Measurements from ENCODE around the gene CGREF1.

Gene CGREF1

DNA sequence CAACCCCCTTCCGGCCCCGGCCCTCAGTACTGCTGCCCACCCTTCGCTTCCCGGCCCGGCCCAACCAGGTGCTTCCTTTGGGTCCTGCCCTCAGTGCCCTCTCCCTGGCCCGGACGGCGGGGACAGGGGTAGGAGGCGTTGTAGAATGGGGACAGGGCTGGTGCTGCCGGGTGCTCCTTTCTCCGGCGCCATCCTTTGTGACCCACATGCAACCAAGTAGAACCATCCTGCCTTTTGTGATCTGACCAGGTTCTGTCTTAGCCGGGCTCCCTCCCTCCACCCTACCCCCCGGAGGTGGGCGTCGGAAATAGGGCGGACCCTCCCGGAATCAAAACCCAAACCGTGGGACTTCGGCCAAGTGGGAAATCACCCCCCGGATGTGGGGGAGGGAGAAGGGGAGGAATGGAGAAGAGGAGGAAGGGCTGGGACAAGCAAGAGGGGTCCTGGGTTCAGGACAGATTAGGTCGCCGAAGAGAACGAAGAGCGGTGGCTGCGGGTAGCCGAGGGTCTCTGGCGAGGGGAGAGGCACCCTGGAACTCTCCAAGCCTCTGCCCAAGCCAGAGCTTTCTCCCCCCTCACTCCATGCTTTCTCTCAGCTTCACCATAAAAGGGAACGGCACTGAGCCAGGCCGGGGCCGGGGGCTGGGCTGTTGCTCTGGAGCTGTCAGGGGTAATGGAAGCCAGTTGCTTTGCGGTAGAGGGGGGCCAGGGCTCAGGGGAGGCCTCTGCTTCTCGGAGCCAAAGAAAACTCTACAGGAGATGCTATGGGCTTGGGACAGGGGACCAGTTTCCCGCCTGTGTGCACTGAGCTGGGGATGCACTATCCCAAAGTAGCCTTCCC, 46.7 kb downstream of the CGREF1 start:
- DNase-seq: peak; percentile 72

- DNase-seq: peak; percentile 92
These were observed 47.5 kb downstream of the CGREF1 start, which contains the start of gene OST4 for GRCh38 chr2:27071277-27071989. TSS of gene OST4 (minus strand) at chr2:27071654.

DNA sequence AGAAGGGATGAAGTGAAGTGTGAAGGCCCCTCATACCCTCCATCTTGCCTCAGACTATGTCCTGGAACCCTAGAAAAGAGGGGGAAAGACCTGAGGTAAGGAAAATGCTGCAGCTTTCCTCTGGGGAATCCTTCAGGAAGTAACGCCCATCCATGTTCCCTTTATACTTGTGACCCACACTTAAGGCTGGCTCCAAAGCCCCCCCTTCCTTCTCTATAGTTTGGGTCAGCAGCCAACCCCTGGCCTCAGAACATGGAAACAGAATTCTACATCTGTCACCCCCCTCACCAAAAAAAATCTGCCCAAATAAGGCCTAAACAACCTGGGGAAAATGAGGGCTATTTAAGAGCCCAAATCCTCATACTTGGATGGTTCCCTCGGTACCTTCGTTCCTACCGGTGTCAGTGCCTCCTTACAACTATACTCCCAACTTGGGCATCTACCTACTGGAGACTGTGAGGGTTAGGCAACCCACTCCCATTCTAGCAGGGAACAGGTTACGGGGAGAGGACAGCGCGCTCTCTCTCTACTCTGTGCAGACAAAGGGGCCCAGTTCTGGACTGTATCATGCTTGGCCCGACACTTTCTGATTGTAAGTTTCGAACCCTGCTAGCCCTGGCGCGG, 48.2 kb downstream of the CGREF1 start:
- no peak for DNase-seq

DNA sequence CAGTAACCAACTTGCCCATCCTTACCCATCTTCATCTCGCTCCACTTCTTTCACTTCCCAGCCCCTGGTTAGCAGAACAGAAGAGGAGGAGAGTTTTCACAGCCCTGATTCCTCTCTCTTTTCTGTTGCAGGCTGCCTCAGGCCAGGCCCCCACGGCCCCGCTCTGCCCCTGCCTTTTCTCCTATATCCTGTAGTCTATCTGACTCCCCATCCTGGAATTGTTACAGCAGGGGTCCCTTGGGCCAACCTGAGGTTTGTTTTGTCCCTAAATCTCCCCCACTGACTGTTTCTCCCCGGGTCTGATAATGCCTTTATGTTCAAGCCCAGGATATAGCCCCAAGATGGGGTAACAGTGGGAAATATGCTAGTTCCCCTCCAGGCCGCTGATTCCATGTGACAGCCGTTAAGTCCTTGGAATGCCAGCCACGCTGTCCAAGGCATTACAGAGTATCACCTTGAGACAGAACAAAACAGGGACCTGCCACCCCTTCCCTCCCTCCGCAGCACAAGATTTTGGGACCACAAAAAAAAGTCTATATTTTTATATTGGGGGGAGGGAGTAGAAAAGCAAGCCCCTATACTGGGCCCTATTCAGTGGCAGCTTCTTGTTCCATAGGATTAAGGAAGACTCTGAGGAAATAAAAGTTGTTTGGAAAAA, 48.8 kb downstream of the CGREF1 start:
- no peak for DNase-seq

DNA sequence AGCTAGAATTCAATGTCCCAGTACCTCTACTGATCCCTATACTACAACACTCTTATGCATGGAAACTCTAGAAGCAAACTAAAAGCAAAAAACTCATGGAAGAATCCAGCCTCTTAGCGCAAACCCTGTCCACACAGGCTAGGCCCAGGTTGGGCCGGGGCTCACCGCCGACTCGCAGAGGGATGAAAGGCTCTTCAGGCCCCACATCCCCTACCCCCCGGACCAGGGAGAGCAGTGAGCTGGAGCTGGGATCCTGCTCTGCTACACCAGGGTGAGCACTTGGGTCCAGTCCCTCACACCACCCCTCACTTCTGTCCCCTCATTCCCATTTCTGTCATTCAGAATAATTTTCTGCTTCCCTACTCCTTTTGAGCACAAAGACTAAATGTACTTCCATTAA, 49.5 kb downstream of the CGREF1 start:
- no peak for DNase-seq

DNA sequence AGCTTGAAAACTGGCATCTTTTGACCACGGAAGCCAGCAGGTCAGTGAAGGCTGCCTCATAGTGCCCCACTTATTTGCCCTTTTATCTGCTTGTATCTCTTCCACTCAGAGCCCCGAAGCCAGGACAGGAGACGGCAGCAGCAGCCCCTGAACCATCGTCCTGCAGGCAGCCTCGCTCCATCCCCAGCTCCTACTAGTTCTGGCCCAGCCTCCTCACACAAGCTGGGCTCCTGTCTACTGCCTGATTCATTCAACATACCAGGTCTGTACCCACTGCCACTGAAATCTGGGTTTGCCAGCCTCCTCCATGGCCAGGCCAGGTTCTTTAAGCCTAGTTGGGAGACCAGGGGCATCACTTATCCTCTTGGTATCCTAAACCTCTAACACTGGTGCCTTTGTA, 51.5 kb downstream of the CGREF1 start:
- DNase-seq: no peak

GRCh38 chr2:27065128-27065527, 53.8 kb downstream of the CGREF1 start:
- no peak for DNase-seq

DNA sequence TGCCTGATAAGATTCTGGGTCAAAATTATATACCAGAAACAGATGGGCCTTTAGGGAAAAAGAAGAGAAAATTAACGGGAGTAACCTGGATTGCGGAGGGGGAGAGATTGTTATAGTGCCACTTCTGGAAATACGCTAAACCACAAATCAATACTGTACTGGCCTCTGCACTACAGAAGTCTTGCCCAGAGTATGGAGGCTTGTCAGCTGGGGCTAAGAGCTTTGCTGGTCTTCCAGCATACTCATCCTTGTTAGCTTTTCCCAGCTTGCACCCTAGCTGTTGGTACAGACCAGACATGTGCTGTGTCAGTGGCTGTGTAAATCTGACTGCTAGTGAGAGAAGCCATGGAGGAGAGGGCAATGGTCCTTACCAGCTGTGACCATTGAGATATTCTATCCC, 58.6 kb downstream of the CGREF1 start:
- no peak for DNase-seq

DNA sequence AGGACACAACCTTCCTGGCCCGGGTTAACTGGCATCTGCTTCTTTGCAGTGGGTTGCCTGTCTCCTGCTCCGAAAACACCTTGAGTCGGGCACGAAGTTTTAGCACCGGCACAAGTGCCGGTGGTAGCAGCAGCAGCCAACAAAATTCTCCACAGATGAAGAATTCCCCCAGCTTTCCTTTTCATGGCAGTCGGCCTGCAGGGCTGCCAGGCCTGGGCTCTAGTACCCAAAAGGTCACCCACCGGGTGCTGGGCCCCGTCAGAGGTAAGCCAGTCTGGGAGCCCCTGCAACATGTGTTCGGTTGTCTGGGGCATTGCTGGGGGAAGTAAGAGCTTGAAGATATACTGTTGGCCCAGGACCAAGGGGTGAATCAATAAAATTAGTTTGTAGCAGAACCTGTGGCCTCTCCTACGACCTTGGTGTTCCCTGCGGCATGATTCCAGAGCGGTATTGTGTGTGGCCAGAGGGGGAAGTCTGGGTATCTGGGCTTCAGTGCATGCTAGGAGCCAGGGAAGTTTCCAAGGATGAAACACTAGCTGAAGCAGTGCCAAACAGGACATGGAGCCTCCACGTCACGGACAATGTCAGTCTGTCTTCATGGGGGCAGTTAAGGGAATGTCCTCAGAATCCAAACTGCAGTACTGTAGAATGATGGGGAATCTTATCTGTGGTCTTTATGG, 59.6 kb downstream of the CGREF1 start:
- no peak for DNase-seq

DNA sequence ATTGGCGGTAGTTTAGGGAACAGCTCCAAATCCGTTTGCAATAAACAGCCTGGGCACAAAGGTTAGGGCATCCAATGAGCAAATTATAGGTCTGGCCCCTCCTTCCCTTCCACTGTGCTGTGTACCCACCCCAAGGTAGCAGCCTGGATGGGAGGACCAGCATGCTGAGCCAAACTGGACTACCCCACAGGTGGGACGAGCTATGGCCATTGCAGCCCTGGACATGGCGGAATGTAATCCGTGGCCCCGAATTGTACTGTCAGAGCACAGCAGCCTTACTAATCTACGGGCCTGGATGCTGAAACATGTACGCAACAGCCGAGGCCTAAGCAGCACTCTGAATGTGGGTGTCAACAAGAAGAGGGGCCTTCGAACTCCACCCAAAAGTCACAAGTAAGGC, 60.7 kb downstream of the CGREF1 start:
- DNase-seq: no peak

- no peak for DNase-seq
These were observed 61.7 kb downstream of the CGREF1 start for GRCh38 chr2:27057184-27057583.

DNA sequence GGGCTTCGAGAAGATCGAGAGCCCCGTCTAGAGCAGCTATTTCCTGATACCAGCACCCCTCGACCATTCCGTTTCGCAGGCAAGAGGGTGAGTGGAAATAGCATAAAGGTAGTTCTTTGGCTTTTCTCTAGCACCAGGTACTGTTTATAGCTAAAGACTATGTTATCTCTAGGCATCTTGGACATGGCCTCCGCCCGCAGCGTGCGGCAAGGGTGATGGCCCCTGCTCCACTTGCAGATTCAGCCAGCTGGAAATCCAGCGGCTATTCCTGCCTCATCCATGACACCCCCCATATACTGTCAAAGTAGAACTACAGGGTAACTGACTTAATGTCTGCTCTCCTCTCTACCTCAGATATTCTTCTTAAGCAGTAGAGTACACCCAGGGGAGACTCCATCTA, 64.2 kb downstream of the CGREF1 start:
- no peak for DNase-seq

DNA sequence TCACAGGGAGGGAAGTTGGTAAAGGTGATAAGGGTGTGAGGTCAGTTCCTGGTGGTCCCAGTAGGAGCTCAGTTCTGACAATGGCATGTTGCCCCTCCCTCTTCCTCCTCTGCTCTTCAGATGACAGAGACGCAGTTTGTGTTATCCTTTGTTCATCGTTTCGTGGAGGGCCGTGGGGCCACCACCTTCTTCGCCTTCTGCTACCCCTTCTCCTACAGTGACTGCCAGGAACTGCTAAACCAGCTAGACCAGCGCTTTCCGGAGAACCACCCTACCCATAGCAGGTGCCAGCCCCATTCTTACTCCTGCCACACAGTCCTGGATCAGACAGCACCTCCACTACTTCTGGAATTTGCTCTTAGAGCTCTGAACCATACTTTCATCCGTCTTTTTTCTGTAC, 65.2 kb downstream of the CGREF1 start:
- no peak for DNase-seq

GRCh38 chr2:27053321-27053720, 65.6 kb downstream of the CGREF1 start:
- DNase-seq: no peak

- peak; percentile 61 for DNase-seq
These were observed 66.9 kb downstream of the CGREF1 start for GRCh38 chr2:27051902-27052645.

- DNase-seq: peak; percentile 97
These were observed 67.7 kb downstream of the CGREF1 start, which contains the start of gene AGBL5 for GRCh38 chr2:27050996-27051901. TSS of gene AGBL5 (plus strand) at chr2:27051668. CDS start at chr2:27052959, 1,291 bp downstream.

Data from stimulated activated CD8-positive, alpha-beta memory T cell treated with anti-CD3 and anti-CD28 coated beads, Interleukin-4, amount 100 ng/mL, for 48 hours (primary cell).